GM21529 (cell line): ENCODE results near the gene OR2AT4.
A peak's percentile ranks its signal among the peaks of the same experiment; 100 is the strongest.
"Not testable (repeated sequence)": the region's sequence is repeated elsewhere in the genome, so short reads cannot be mapped to it uniquely, and the experiment has no call there.

Source experiments
- ATAC-seq: cut with Tn5 transposase; IDR thresholded peaks from one replicate; pipeline ENCODE4 v1.9.1; 2021; ENCODE audit not compliant: unreplicated experiment

The OR2AT4 gene

DNA sequence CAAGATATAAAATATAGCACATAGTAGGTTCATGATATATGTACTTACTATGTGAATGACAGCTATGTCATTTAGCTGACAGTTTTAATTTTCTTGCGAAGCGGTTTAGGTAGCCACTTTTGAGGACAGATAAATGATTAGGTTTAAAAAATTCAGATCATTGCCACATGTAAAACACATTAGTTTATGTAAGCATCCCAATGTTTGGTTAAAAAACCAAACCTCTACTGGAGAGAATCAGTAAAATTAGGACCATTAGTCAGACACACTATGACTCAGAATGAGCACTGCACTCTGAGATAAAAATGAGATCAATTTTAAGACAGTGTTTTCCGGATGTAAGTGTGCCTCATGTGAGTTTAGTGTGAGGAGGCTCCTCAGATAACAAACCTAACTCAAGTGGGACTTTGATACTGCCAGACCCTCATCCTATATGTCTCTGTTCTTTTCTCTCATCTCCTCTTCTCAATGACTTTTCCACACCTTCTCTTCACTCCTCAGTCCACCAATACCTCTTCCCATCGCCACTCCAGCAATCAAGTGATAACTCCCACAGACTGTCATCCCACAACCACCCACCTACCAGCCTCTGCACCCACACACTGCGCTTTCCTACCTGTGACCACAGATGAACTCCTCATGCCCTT, 6.8 kb upstream of the OR2AT4 start:
- ATAC-seq, result no peak

DNA sequence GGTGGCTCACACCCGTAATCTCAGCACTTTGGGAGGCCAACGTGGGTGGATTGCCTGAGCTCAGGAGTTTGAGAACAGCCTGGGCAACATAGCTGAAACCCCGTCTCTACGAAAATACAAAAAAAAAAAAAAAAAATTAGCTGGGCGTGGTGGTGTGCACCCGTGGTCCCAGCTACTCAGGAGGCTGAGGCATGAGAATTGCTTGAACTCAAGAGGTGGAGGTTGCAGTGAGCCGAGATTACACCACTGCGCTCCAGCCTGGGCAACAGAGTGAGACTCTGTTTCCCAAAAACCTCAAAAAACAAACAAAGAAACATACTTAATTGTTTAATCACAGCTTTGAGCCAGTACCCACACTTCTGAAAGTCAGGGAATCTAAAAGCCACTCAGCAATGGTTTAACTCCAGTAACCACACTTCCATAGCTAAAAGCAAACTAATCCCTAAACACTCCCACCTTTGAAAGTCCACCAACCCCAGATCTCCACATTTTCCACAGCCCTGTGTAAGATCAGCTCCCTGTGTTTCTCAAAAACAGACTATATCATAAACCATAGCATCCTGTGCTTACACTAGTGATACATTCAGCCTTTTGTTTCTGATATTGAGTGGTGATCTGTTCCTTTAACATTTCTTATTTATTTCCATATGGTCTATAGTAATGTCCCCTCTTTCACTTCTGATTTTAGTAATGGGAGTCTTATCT, 4.9 kb upstream of the OR2AT4 start:
- ATAC-seq, result no peak

DNA sequence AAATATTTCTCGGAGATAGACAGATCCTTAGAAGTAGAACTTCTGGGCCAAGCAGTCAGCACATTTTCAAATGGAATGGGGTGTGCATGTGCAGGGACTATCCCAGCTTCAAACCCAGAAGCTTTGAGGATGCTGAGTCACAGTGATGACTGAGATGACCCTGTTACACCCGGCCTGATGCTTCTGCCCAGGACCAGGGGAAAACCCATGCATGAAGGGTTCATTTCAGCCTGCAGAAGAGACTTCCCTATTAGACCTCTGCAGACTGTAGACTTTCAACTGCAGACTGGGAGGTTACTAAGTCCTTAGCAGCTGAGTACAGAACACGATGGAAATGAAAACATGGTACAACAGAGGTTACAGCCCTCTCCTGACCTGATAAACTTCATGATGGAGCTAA, 3.6 kb upstream of the OR2AT4 start:
- peak; percentile 96 for ATAC-seq

DNA sequence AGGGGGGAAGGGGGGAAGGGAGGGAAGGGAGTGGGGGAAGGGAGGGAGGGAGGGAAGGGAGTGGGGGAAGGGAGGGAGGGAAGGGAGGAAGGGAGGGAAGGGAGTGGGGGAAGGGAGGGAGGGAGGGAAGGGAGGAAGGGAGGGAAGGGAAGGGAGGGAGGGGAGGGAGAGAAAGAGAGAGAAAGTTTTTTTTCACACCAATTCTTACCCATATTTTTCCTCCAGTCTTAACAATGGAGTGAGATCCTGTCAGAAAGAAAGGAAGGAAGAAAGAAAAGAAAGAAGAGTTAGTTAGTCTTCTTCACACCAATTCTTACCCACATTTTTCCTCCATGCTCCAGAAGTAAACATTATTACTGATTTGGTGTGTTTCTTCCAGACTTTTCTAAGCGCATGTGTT, 3.0 kb upstream of the OR2AT4 start:
- no peak for ATAC-seq

DNA sequence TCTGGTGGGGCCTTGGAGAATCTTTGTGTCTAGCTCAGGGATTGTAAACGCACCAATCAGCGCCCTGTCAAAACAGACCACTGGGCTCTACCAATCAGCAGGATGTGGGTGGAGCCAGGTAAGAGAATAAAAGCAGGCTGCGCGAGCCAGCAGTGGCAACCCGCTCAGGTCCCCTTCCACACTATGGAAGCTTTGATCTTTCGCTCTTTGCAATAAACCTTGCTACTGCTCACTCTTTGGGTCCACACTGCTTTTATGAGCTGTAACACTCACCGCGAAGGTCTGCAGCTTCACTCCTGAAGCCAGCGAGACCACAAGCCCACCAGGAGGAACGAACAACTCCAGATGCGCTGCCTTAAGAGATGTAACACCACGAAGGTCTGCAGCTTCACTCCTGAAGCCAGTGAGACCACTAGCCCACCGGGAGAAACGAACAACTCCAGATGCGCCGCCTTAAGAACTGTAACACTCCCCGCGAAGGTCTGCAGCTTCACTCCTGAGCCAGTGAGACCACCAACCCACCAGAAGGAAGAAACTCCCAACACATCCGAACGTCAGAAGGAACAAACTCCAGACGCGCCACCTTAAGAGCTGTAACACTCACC, 2.3 kb upstream of the OR2AT4 start:
- not testable (repeated sequence) for ATAC-seq

DNA sequence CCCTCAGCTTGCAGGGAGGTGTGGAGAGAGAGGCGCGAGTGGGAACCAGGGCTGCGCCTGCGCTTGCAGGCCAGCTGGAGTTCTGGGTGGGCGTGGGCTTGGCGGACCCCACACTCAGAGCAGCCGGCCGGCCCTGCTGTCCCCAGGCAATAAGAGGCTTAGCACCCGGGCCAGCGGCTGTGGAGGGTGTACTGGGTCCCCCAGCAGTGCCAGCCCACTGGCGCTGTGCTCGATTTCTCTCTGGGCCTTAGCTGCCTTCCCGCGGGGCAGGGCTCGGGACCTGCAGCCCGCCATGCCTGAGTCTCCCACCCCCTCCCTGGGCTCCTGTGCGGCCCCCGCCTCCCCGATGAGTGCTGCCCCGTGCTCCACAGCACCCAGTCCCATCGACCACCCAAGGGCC, 1.5 kb upstream of the OR2AT4 start:
- ATAC-seq, result not testable (repeated sequence)

DNA sequence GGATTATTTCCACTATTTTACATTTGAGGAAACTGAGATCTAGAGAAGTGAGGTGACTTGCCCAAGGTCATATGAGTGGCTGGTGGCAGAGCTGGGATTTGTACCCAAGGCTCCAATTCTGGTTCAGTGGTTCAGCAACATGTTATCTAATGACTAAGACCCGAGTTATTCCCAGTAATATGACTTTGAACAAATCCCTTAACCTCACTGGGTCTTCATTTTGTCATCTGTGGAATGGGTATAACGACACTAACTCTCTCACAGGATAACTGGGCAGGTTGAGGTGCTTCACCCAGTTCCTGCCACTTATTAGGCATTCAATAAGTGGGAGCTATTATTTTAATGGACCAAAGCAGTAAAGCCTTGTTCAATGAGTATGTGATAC, 489 bp upstream of the OR2AT4 start:
- ATAC-seq, result no peak

DNA sequence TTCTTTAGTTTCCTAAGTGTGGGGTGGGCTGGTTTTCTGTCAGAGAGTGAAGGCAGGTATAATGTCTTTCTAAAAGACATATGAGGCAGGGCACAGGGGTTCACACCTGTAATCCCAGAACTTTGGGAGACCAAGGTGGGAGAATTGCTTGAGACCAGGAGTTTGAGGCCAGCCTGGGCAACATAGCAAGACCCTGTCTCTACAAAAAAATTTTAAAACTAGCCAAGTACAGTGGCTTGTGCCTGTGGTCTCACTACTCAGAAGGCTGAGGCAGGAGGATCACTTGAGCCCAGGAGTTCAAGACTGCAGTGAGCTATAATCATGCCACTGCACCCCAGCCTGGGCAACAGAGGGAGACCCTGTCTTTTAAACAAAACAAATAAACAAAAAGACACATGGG, 2.3 kb downstream of the OR2AT4 start:
- not testable (repeated sequence) for ATAC-seq

DNA sequence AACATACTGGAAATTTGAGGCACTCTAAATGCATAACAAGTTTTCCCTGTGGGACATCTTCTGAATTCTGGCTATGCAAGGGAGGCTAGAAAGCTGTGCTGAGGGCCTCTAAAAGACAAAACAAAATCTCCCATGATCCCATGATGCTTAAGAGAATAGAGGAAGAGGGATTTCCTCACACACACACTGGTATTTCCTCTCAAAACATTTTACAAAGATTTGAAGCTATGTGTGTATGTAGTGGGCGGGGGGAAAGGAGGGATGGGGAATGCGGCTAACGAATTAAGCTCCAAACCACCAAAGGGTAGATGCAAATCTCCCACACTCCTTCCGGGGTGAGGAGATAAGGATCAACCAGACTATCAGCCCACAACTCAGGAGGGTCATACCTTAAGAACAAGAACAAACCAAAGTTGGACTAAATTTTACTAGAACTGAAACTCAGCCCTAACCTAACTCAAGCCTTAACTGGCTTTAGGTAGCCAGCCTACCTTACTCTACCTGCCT, 6.0 kb downstream of the OR2AT4 start:
- no peak for ATAC-seq

DNA sequence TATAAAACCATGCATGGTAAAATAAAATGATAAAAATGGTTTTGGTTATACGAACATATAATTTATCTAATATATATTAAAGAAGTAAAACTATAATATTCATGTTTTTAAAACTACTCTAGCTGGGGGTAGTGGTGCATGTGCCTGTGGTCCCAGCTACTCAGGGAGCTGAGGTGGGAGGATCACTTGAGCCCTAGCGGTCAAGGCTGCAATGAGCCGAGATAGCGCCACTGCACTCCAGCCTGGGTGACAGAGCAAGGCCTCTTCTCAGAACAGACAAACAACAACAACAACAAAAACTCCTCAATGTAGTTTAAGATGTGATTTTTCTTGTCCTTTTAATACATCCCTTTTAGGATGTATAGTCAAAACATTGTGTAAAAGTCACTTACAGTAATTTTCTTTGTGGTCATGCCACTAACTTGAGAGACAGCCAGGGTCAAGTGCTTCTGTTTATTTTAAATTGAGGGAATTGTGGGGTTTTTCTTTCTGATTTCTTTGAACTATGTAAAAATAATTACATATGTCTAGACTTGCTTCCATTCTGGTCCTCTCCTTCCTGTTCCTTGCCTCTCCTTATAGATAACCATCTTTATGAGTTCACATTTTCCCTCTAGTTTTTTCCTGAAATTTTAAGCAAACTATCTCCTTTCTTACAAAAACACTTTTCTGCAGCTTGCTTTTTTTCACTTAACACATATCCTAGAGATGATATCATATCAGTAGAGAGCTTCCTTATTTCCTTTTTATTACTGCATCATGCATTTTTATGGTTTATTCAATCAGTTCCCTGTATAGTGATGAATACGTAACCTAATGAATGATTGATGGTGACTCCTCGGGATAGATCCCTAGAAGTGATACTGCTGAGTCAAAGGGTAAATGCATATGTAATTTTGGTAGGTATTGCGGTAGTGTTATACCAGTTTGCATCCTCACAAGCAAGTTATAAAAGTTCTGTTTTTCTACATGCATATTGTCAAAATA, 9.1 kb downstream of the OR2AT4 start:
- no peak for ATAC-seq

DNA sequence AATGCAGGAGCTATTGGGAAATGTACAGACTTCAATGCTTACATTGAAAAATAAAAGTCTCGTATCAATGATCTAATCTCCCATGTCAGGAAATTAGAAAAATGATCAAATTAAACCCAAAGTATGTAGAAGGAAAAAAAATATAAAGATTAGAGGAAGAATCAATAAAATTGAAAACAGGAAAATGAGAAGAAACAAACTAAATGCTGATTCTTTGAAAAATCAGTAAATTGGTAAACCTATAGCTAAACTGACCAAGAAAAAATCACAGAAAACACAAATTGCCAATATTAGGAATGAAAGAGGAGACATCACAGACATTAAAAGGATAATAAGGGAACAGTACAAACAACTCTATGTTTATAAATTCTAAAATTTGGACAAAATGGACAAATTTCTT, 11.8 kb downstream of the OR2AT4 start:
- ATAC-seq, result no peak

DNA sequence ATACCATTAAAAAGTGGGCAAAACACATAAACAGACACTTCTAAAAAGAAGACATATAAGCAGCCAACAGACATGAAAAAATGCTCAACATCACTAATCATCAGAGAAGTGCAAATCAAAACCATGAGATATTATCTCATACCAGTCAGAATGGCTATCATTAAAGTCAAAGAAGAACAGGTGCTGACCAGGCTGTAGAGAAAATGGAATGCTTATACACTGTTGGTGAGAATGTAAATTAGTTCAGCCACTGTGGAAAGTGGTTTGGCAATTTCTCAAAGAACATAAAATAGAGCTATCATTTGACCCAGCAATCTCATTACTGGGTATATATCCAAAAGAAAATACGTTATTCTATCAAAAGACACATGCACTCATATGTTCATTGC, 13.5 kb downstream of the OR2AT4 start:
- no peak for ATAC-seq

DNA sequence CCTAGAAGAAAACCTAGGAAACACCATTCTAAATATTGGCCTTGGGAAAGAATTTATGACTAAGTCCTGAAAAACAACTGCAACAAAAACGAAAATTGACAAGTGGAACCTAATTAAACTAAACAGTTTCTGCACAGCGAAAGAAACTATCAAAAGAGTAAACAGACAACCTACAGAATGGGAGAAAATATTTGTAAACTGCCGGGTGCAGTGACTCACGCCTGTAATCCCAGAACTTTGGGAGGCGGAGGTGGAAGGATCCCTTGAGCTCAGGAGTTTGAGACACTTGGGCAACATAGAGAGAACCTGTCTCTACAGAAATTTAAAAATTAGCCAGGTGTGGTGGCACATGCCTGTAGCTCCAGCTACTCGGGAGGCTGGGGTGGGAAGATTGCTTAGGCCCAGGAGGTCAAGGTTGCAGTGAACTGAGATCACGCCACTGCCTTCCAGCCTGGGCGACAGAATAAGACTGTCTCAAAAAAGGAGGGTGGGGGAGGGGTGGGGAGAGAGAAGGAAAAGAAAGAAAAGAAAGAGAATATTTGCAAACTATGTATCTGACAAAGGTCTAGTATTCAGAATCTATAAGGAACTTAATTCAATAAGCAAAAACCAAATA, 14.0 kb downstream of the OR2AT4 start:
- ATAC-seq, result no peak

DNA sequence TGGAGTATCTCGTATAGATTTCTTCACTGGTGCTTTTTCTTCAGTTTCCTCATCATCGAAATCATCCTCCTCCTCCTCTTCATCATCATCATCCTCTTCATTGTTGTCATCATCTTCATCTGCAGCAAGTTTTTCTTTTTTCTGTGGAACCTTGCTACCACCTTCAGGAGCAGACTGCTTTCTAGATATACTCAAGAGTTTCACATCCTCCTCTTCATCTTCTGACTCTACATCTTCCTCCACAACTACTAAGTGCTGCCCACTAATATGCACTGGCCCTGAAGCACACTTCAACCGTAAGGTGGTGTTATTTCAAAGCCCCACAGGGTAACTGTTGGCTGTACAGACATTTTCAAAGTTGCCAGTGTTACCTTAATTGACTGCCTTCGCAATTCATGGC, 17.1 kb downstream of the OR2AT4 start:
- ATAC-seq, result no peak

DNA sequence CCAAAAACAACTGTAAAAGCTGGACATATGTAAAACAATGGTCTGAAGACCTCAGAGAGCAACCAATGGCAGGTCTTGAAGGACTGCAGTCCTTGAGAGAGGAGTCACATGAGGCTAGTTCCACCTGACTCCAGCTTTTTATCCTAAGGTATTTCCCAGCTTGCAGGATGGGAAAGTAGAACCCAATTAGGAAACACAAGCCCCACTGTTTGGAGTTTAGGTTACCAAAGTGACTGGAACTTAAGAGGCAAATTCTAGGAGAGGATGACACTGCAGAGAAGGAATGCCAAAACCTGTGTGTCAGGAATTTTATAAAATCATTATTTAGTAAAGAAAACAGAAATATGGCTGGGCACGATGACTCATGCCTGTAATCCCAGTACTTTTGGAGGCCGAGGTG, 18.4 kb downstream of the OR2AT4 start:
- no peak for ATAC-seq

DNA sequence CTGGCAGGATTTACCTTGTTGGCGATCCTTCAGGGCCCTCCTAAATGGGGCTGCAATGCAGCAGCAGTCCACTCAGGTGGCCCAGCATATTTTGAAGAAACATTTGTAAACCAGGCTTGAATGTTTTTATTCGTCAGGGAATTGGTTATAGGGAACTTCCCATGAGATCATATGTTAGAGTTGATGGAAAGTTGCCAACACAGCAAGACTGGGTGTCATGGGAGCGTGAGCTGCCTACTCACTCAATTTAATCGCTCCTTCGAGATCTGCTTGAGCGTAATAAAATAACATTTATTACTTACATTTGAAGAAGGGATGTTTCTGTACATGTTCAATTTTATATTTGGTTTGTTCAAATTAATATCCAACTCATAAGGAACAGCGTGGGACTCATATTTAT, 19.4 kb downstream of the OR2AT4 start:
- no peak for ATAC-seq

DNA sequence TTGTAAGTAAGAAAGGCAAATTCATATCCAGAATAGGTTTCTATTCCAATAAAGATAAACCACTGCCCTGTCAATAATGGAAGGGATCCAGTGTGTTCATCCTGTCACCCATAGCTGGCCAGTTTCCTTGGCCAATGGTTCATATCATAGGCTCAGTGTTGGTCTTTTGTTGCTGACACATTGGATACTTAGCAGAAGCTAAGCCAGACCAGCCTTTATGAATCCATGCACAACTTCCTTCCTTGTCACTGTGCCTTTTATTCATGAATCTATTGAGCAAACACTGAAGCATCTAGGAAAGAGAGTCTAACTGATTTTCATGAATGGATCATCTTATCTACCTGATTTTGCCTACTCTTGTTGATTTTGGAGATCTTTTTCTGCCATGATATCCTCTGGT, 20.0 kb downstream of the OR2AT4 start:
- ATAC-seq, result no peak

DNA sequence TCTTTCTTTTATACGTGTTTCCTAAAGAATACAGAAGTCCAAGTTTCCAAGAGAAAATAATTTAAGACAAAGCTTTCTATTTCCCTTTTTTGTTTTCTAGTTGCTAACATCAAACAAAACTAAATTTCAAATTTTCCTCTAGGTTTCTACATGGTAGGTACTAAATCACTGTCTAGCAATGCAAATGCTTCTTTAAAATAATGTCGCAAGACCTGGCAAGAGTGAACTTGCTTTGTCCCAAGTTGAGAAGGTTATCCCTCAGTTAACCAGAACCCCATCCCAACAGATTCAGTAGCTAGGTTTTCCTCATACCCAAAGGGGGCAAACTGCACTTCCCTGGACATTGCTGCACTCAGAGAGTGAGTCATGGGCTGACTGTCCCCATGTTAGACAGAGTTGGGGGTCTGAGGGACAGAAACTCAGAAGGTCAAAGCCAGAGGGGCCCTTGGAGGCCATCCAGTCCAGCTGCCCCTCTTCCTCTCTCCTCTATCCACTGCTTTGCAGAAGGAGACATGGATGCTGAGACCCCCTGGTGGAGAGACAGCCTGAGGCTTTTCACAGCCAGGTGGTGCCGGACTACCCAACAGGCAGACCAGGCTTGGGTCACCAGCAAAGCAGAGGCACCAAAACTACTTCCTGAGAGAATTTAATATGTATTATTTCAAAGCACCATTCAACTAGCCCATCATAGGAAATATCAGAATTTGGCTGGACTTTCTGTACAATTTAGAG, 23.1 kb downstream of the OR2AT4 start:
- ATAC-seq, result no peak

DNA sequence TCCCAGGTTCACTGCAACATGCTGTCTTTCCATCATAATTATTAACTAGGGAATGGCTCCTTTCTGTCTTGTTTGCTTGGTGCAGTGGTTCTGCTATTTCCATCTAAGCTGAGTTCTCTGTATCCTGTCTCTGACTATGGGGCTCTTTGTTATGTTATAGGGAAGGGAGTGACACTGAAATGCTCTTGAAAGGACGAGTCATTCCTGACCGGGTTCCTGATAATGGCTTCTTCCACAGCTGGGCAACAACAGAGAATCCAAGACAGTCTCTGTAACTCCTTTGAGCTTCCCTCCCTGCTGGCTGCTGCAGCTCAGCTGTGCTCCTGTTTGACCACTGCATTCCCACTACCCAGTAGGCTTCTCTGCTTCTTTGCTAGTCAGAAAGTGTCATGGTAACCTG, 24.1 kb downstream of the OR2AT4 start:
- no peak for ATAC-seq

DNA sequence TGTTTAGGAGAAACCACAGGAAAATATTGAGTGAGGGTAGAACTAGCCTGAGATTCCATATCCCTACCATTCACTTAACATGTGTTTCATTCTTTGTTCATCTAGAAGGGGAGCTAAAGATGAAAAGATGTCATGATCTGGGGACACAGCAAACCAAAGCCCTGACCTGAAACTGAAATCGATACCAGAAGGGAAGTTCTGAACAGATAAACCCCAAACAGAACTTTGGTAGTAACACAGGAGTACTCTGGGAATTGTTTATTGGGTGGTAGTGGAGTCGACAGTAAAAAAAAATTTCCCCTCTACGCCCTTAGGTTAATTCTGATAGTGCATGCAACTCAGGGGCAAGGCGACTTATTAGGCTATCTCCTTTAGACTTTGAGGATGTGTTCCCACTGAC, 27.2 kb downstream of the OR2AT4 start:
- no peak for ATAC-seq
